GM10248 (cell line): ENCODE data around the gene GBF1.

ENCODE experiments used
- CTCF ChIA-PET: fragments of 300-600 bp; sonication (Branson Sonifier 250); formaldehyde crosslinking; extraction: SDS; loops from one replicate; lab custom pipeline; 2021; ENCODE audit warnings: antibody characterized with exemption; lab: Yijun Ruan, JAX
- POLR2A ChIA-PET: fragments of 350-650 bp; sonication (Branson Sonifier 250); formaldehyde crosslinking; extraction: SDS; loops from one replicate; lab custom pipeline; 2020; ENCODE audit warnings: antibody characterized with exemption; lab: Yijun Ruan, JAX
- DNase-seq: peaks from one replicate; pipeline ENCODE4 v3.0.0; 2012; ENCODE audit errors: extremely low spot score
- CTCF ChIP-seq: IDR thresholded peaks from 2 replicates; pipeline ENCODE4 v1.5.1; 2012; ENCODE audit warnings: mild to moderate bottlenecking, low read depth; ENCODE audit errors: extremely low read depth, missing control alignments, control extremely low read depth

GBF1 gene

GRCh38 chr10:102268375-102268888 lies 23.1 kb downstream of the GBF1 start:
- ChIA-PET CTCF (interaction anchor here (0.7 to 4.7 kb wide), 11 partner anchors 9 to 126 kb away, joined by 3 to 32 read pairs (median 4); no protein-coding TSS in a partner anchor), POLR2A (no interaction called here)
- DNase-seq = no peak
- TF ChIP-seq CTCF = no peak

GRCh38 chr10:102269017-102269416 lies 23.7 kb downstream of the GBF1 start:
- DNase-seq = no peak
- POLR2A ChIA-PET = no interaction called here
- CTCF ChIA-PET = interaction anchor here (1.1 to 4.7 kb wide), 5 partner anchors 20 to 83 kb away, joined by 3 to 32 read pairs (median 10); no protein-coding TSS in a partner anchor
- TF ChIP-seq CTCF = no peak

- no peak for TF ChIP-seq CTCF
- ChIA-PET POLR2A (no interaction called here), CTCF (interaction anchor here (1.4 kb wide), 1 partner anchor 78 kb away, joined by 4 read pairs; no protein-coding TSS in a partner anchor)
- DNase-seq = no peak
Measured at GRCh38 chr10:102274062-102274461, 28.7 kb downstream of the GBF1 start.

- DNase-seq = no peak
- ChIA-PET POLR2A (interaction anchor here (0.6 kb wide), 1 partner anchor 110 kb away, joined by 3 read pairs; no protein-coding TSS in a partner anchor), CTCF (interaction anchor here (1.0 to 2.3 kb wide), 4 partner anchors 9 to 119 kb away, joined by 3 to 5 read pairs (median 4); no protein-coding TSS in a partner anchor)
- TF ChIP-seq CTCF = no peak
Measured at GRCh38 chr10:102275343-102275742, 30.0 kb downstream of the GBF1 start.

- no peak for TF ChIP-seq CTCF
- POLR2A ChIA-PET = no interaction called here
- DNase-seq = no peak
- CTCF ChIA-PET = interaction anchor here (0.9 to 3.7 kb wide), 12 partner anchors 12 to 115 kb away, joined by 3 to 18 read pairs (median 4); no protein-coding TSS in a partner anchor
Measured at GRCh38 chr10:102279104-102279503, 33.8 kb downstream of the GBF1 start.

GRCh38 chr10:102280397-102281101 lies 35.2 kb downstream of the GBF1 start:
- POLR2A ChIA-PET = no interaction called here
- DNase-seq = no peak
- CTCF ChIA-PET = interaction anchor here (0.9 to 1.7 kb wide), 6 partner anchors 20 to 51 kb away, joined by 3 to 9 read pairs (median 4); no protein-coding TSS in a partner anchor
- TF ChIP-seq CTCF = no peak
